Ectodermal cell (in vitro differentiated cells): Measurements from ENCODE around the gene SMAD6.

ENCODE experiments used
- H3K27ac ChIP-seq: 2 replicates; pipeline ENCODE4 v1.7.0; 2013; ENCODE audit warnings: mild to moderate bottlenecking, low read depth, low read length; ENCODE audit not compliant: insufficient read depth, poor library complexity, severe bottlenecking
- H3K27me3 ChIP-seq: 2 replicates; pipeline ENCODE4 v1.7.0; 2013; ENCODE audit warnings: mild to moderate bottlenecking, low read length; ENCODE audit not compliant: insufficient read depth, control insufficient read depth, poor library complexity, severe bottlenecking
- H3K36me3 ChIP-seq: one replicate; pipeline ENCODE4 v1.7.0; 2013; ENCODE audit warnings: low read length; ENCODE audit not compliant: control insufficient read depth, insufficient read depth
- H3K4me1 ChIP-seq: one replicate; pipeline ENCODE4 v1.7.0; 2013; ENCODE audit warnings: low read length; ENCODE audit not compliant: control insufficient read depth, insufficient read depth
- H3K4me3 ChIP-seq: 2 replicates; pipeline ENCODE4 v1.7.0; 2013; ENCODE audit warnings: low read depth, low read length, control low read depth; ENCODE audit not compliant: insufficient read depth
- H3K9me3 ChIP-seq: 2 replicates; pipeline ENCODE4 v1.7.0; 2013; ENCODE audit warnings: mild to moderate bottlenecking, low read length, moderate library complexity; ENCODE audit not compliant: control insufficient read depth
- WGBS, 2 experiments: methylation state at CpG; one replicate each; pipeline ENCODE4 v1.1.7; 2013; ENCODE audit warnings: missing lambda C conversion rate in 2 of 2; 5-methylcytosine and 5-hydroxymethylcytosine counted together

Gene SMAD6

GRCh38 chr15:66803182-66803729 is 101.2 kb downstream of the SMAD6 start:
- H3K27me3 ChIP-seq, result no peaks in the 10 kb centered on the region
- peaks cover 28% of the 10 kb centered on the region for H3K4me1 ChIP-seq
- 31 to 36% methylated on average over 12 of the region's 12 CpGs for WGBS, 2 experiments
- H3K4me3 ChIP-seq, result no peak overlapping the region
- no peaks in the 10 kb centered on the region for H3K9me3 ChIP-seq
- H3K36me3 ChIP-seq, result no peaks in the 10 kb centered on the region
- H3K27ac ChIP-seq, result peak overlapping the region; percentile 58

GRCh38 chr15:66803749-66804148 is 101.7 kb downstream of the SMAD6 start:
- no peak overlapping the region for H3K4me3 ChIP-seq
- WGBS, 2 experiments, result 94 to 97% methylated on average over 1 of the region's 1 CpG
- H3K36me3 ChIP-seq, result no peaks in the 10 kb centered on the region
- peaks cover 28% of the 10 kb centered on the region for H3K4me1 ChIP-seq
- H3K27me3 ChIP-seq, result no peaks in the 10 kb centered on the region
- H3K9me3 ChIP-seq, result no peaks in the 10 kb centered on the region
- H3K27ac ChIP-seq, result no peak overlapping the region

- H3K4me3 ChIP-seq, result no peak overlapping the region
- no peaks in the 10 kb centered on the region for H3K36me3 ChIP-seq
- H3K9me3 ChIP-seq, result no peaks in the 10 kb centered on the region
- WGBS, 2 experiments, result 93 to 97% methylated on average over 3 of the region's 3 CpGs
- H3K4me1 ChIP-seq, result peaks cover 28% of the 10 kb centered on the region
- no peaks in the 10 kb centered on the region for H3K27me3 ChIP-seq
- H3K27ac ChIP-seq, result no peak overlapping the region
Measured at GRCh38 chr15:66805202-66805885, 103.3 kb downstream of the SMAD6 start.

- Histone ChIP-seq H3K4me1 (peaks cover 12% of the 10 kb centered on the region), H3K27me3 (no peaks in the 10 kb centered on the region), H3K4me3 (no peak overlapping the region), H3K27ac (no peak overlapping the region), H3K9me3 (no peaks in the 10 kb centered on the region), H3K36me3 (no peaks in the 10 kb centered on the region)
- 94 to 95% methylated on average over 21 of the region's 21 CpGs for WGBS, 2 experiments
Measured at GRCh38 chr15:66808181-66808824, 106.3 kb downstream of the SMAD6 start.

- Histone ChIP-seq H3K4me1 (no peaks in the 10 kb centered on the region), H3K27me3 (no peaks in the 10 kb centered on the region), H3K36me3 (no peaks in the 10 kb centered on the region), H3K27ac (no peak overlapping the region), H3K4me3 (no peak overlapping the region), H3K9me3 (no peaks in the 10 kb centered on the region)
- 93 to 94% methylated on average over 4 of the region's 4 CpGs for WGBS, 2 experiments
Measured at GRCh38 chr15:66809664-66810063, 107.6 kb downstream of the SMAD6 start.

- Histone ChIP-seq H3K27ac (no peak overlapping the region), H3K4me1 (no peaks in the 10 kb centered on the region), H3K4me3 (no peak overlapping the region), H3K36me3 (no peaks in the 10 kb centered on the region), H3K9me3 (no peaks in the 10 kb centered on the region), H3K27me3 (no peaks in the 10 kb centered on the region)
- WGBS, 2 experiments, result 78 to 90% methylated on average over 3 of the region's 3 CpGs
Measured at GRCh38 chr15:66815318-66815717, 113.3 kb downstream of the SMAD6 start.

- Histone ChIP-seq H3K27me3 (no peaks in the 10 kb centered on the region), H3K27ac (no peak overlapping the region), H3K36me3 (no peaks in the 10 kb centered on the region), H3K9me3 (no peaks in the 10 kb centered on the region), H3K4me1 (no peaks in the 10 kb centered on the region), H3K4me3 (no peak overlapping the region)
- 93 to 95% methylated on average over 3 of the region's 3 CpGs for WGBS, 2 experiments
Measured at GRCh38 chr15:66816201-66816600, 114.2 kb downstream of the SMAD6 start.

- 94 to 97% methylated on average over 2 of the region's 2 CpGs for WGBS, 2 experiments
Measured at GRCh38 chr15:66819084-66819483, 117.0 kb downstream of the SMAD6 start.

GRCh38 chr15:66820481-66821176 is 118.6 kb downstream of the SMAD6 start:
- Histone ChIP-seq H3K27ac (no peak overlapping the region), H3K4me1 (no peaks in the 10 kb centered on the region), H3K4me3 (no peak overlapping the region), H3K9me3 (no peaks in the 10 kb centered on the region), H3K36me3 (no peaks in the 10 kb centered on the region), H3K27me3 (no peaks in the 10 kb centered on the region)
- 94 to 96% methylated on average over 5 of the region's 5 CpGs for WGBS, 2 experiments

More at GRCh38 chr15:66819084-66819483, 117.0 kb downstream of the SMAD6 start:
- Histone ChIP-seq H3K4me3 (no peak overlapping the region), H3K36me3 (no peaks in the 10 kb centered on the region), H3K4me1 (no peaks in the 10 kb centered on the region), H3K27me3 (no peaks in the 10 kb centered on the region), H3K27ac (no peak overlapping the region), H3K9me3 (no peaks in the 10 kb centered on the region)

- Histone ChIP-seq H3K4me1 (no peaks in the 10 kb centered on the region), H3K27ac (no peak overlapping the region), H3K27me3 (no peaks in the 10 kb centered on the region), H3K4me3 (no peak overlapping the region), H3K9me3 (no peaks in the 10 kb centered on the region), H3K36me3 (no peaks in the 10 kb centered on the region)
- WGBS, 2 experiments, result 88 to 90% methylated on average over 4 of the region's 4 CpGs
Measured at GRCh38 chr15:66821307-66821706, 119.3 kb downstream of the SMAD6 start.
